HepG2 (cell line): ENCODE results near the gene MRRF. TPM values are rescaled to one million over a fixed set of nuclear protein-coding genes. Genes with fewer than 3 reads are reported as not detected.

Source experiments
- ATAC-seq: fragments of 200-7000 bp; cut with Tn5 transposase; 3 replicates; pipeline ENCODE4 v1.9.1; 2020; ENCODE audit warnings: mild to moderate bottlenecking, moderate library complexity
- BruUV-seq: library from RNA; stranded (reverse); fragments of 400-500 nt; replicated peaks from 2 replicates; lab custom pipeline; 2021; lab: Mats Ljungman, UMichigan
- CTCF ChIA-PET: fragments of 300-600 bp; formaldehyde crosslinking; extraction: SDS; loops from one replicate; lab custom pipeline; 2021; ENCODE audit warnings: low total read pairs, inconsistent platforms, low intra/inter-chr PET ratio; lab: Yijun Ruan, JAX
- POLR2A ChIA-PET: fragments of 350-600 bp; sonication (Branson Sonifier 250); formaldehyde crosslinking; loops from one replicate; lab custom pipeline; 2020; ENCODE audit warnings: antibody characterized with exemption, inconsistent platforms; lab: Yijun Ruan, JAX
- DNase-seq: peaks from one replicate; pipeline ENCODE4 v3.0.0-alpha.2; 2015; ENCODE audit warnings: low spot score
- FAIRE-seq: peaks from 3 replicates; lab custom pipeline; 2011; peaks lifted over from hg19 to GRCh38; lab: Jason Lieb, UNC
- H2AFZ ChIP-seq: one replicate; pipeline ENCODE4 v1.6.1; 2011; ENCODE audit warnings: low read length, inconsistent platforms
- H3K27ac ChIP-seq: fragments of 300-600 bp; 3 replicates; pipeline ENCODE4 v1.8.0; 2011; ENCODE audit warnings: mixed run types, mild to moderate bottlenecking, mixed read lengths, low read length, inconsistent platforms; ENCODE audit not compliant: insufficient read depth; ENCODE audit errors: extremely low read length
- H3K27me3 ChIP-seq, 2 experiments: fragments of 200-600 bp in 1 of 2; 2 replicates in 1 of 2; 3 replicates in 1 of 2; pipeline versions ENCODE4 v1.6.0 to v1.8.0; 2011; ENCODE audit warnings: low read length in 2 of 2, mild to moderate bottlenecking in 2 of 2, moderate library complexity in 2 of 2, inconsistent platforms in 1 of 2; ENCODE audit not compliant: insufficient read depth in 2 of 2, control insufficient read depth in 1 of 2
- H3K36me3 ChIP-seq, 2 experiments: fragments of 200-600 bp in 1 of 2; replicated peaks in 1 of 2; 2 replicates in 1 of 2; 3 replicates in 1 of 2; pipeline versions ENCODE4 v1.5.1 to v1.8.0; 2011; ENCODE audit warnings: low read length in 2 of 2, inconsistent platforms in 1 of 2; ENCODE audit not compliant: insufficient read depth in 2 of 2, control insufficient read depth in 1 of 2
- H3K4me1 ChIP-seq: 2 replicates; pipeline ENCODE4 v1.5.1; 2012; ENCODE audit warnings: low read length, inconsistent platforms; ENCODE audit not compliant: insufficient read depth
- H3K4me2 ChIP-seq: 2 replicates; pipeline ENCODE4 v1.6.0; 2011; ENCODE audit warnings: low read depth, low read length, inconsistent platforms
- H3K4me3 ChIP-seq, 3 experiments: fragments of 200-600 bp in 1 of 3; sonication (generic), shearing (Covaris generic) in 1 of 3; replicated peaks in 1 of 3; 2 replicates each; pipeline ENCODE4 v1.5.1; 2011 to 2016; ENCODE audit warnings: low read length in 3 of 3, inconsistent platforms in 2 of 3, low read depth in 2 of 3, mild to moderate bottlenecking in 2 of 3, control low read depth in 1 of 3, mixed read lengths in 1 of 3; ENCODE audit not compliant: insufficient read depth in 1 of 3
- H3K79me2 ChIP-seq: one replicate; pipeline ENCODE4 v1.6.1; 2011; ENCODE audit warnings: low read length, inconsistent platforms; ENCODE audit not compliant: insufficient read depth
- H3K9ac ChIP-seq: 2 replicates; pipeline ENCODE4 v1.6.0; 2011; ENCODE audit warnings: mild to moderate bottlenecking, low read depth, low read length, inconsistent platforms; ENCODE audit not compliant: insufficient read depth
- H3K9me3 ChIP-seq: 2 replicates; pipeline ENCODE4 v1.5.1; 2012; ENCODE audit warnings: mild to moderate bottlenecking, low read length
- H4K20me1 ChIP-seq: 2 replicates; pipeline ENCODE4 v1.6.0; 2011; ENCODE audit warnings: inconsistent platforms, mild to moderate bottlenecking, low read length, moderate library complexity; ENCODE audit not compliant: insufficient read depth
- CHD4 ChIP-seq: fragments of 200-600 bp; sonication (generic); IDR thresholded peaks from 2 replicates; pipeline ENCODE4 v1.7.0; 2017; ENCODE audit warnings: mild to moderate bottlenecking, low read length, borderline replicate concordance
- HNRNPK ChIP-seq: fragments of 200-400 bp; formaldehyde crosslinking; IDR thresholded peaks from 2 replicates; pipeline ENCODE4 v1.6.1; 2018; ENCODE audit warnings: low read length, low read depth, moderate library complexity, mild to moderate bottlenecking; ENCODE audit not compliant: poor library complexity, severe bottlenecking
- MED8 ChIP-seq: sonication (generic); formaldehyde crosslinking; IDR thresholded peaks from 2 replicates; pipeline ENCODE4 v1.8.1; 2023; ENCODE audit warnings: mild to moderate bottlenecking, missing genetic modification reagents; ENCODE audit not compliant: insufficient replicate concordance
- PRDM4 ChIP-seq: sonication (generic); formaldehyde crosslinking; IDR thresholded peaks from 2 replicates; pipeline ENCODE4 v1.9.0; 2021; ENCODE audit warnings: missing genetic modification reagents, borderline replicate concordance
- ZNF557 ChIP-seq: sonication (generic); formaldehyde crosslinking; IDR thresholded peaks from 2 replicates; pipeline ENCODE4 v1.4.0; 2020; ENCODE audit warnings: missing genetic modification reagents
- WGBS: methylation state at CpG from one replicate; pipeline ENCODE4 v1.1.6; 2017; ENCODE audit warnings: low lambda C conversion rate; 5-methylcytosine and 5-hydroxymethylcytosine counted together
- in situ Hi-C: cut with HindIII; loops from 2 replicates; pipeline ENCODE4 v1.10.0; 2017; ENCODE audit warnings: low pct_unique_long_range_greater_than_20kb; ENCODE audit not compliant: extremely low pct_ligation_motif_present
- intact Hi-C: fragments of 100-400 bp; cut with micrococcal nuclease; formaldehyde crosslinking; loops from one replicate; pipeline ENCODE4 v1.10.0; 2022; ENCODE audit not compliant: unreplicated experiment
- polyA plus RNA-seq, 8 experiments: library from polyadenylated mRNA; depleted of rRNA in 3 of 8; stranded (reverse) in 7 of 8; unstranded in 1 of 8; fragments of >200 nt; fragmentation: Illumina TruSeq in 4 of 8; extraction: Trizol in 4 of 8; gene quantifications; 2 replicates each; pipeline versions ENCODE4 v1.2.1 to v1.2.3, GENCODE V29; 2011 to 2016; ENCODE audit warnings: low read depth in 4 of 8, missing spikeins in 1 of 8, mixed read lengths in 1 of 8; ENCODE audit not compliant: insufficient read depth in 1 of 8
- total RNA-seq, 5 experiments: library from RNA; depleted of rRNA; stranded (reverse); fragments of >200 nt; fragmentation: Illumina TruSeq; extraction: Trizol; gene quantifications; 2 replicates each; pipeline ENCODE4 v1.2.3, GENCODE V29; 2016; ENCODE audit warnings: low read depth in 1 of 5

MRRF gene
- total and polyA plus RNA-seq, 2 of the 13 experiments (the other 11 are each of a cell fraction or from before 2014, with no cell fraction given) = 37.3 to 44.3 TPM

- ChIA-PET CTCF (no interaction called here), POLR2A (no interaction called here)
- intact Hi-C loops = no loop called here
- Histone ChIP-seq H4K20me1 (no peaks in the 10 kb centered on the region), H3K36me3 (no peaks in the 10 kb centered on the region), H3K9ac (no peak overlapping the region), H3K4me3 (no peak overlapping the region), H3K27ac (no peak overlapping the region), H3K4me2 (no peak overlapping the region), H3K27me3 (peaks cover 0 to 13% of the 10 kb centered on the region in 2 experiments; a peak in 3 of 5 replicates), H3K4me1 (0 out of 2 replicates have a peak, but pooled peaks cover 4% of the 10 kb centered on the region), H3K79me2 (no peaks in the 10 kb centered on the region), H2AFZ (no peak overlapping the region), H3K9me3 (no peaks in the 10 kb centered on the region)
- DNase-seq = no peak
- no peak for TF ChIP-seq ZNF557
- in situ Hi-C loops = loop anchor here (25.0 kb wide), 1 partner anchor 446 kb away; the partner anchor contains the start of gene OR1K1
- 19% methylated on average over 6 of the region's 6 CpGs for WGBS
- BruUV-seq = no TSS peak
- no peak for FAIRE-seq
- ATAC-seq = no peak
Measured at GRCh38 chr9:122366074-122366660, 101.5 kb downstream of the MRRF start.

- ATAC-seq = no peak
- DNase-seq = no peak
- H3K27me3 ChIP-seq = peaks cover 0 to 18% of the 10 kb centered on the region in 2 experiments; a peak in 3 of 5 replicates
- no peaks in the 10 kb centered on the region for H4K20me1 ChIP-seq
- intact Hi-C loops = no loop called here
- TF ChIP-seq PRDM4 (CRISPR knock-in tag) (no peak), CHD4 (no peak), HNRNPK (no peak), MED8 (CRISPR knock-in tag) (no peak)
- H2AFZ ChIP-seq = no peak overlapping the region
- H3K9ac ChIP-seq = no peak overlapping the region
- no peaks in the 10 kb centered on the region for H3K36me3 ChIP-seq
- FAIRE-seq = no peak
- 34% methylated on average over 7 of the region's 7 CpGs for WGBS
- POLR2A ChIA-PET = no interaction called here
- 0 out of 2 replicates have a peak, but pooled peaks cover 4% of the 10 kb centered on the region for H3K4me1 ChIP-seq
- no peak overlapping the region for H3K4me2 ChIP-seq
- no TSS peak for BruUV-seq
- H3K27ac ChIP-seq = no peak overlapping the region
- CTCF ChIA-PET = no interaction called here
- H3K4me3 ChIP-seq = no peak overlapping the region
- in situ Hi-C loops = loop anchor here (25.0 kb wide), 1 partner anchor 445 kb away; the partner anchor contains the start of gene OR1K1
- H3K79me2 ChIP-seq = no peaks in the 10 kb centered on the region
- H3K9me3 ChIP-seq = no peaks in the 10 kb centered on the region
Measured at GRCh38 chr9:122367065-122367464, 102.4 kb downstream of the MRRF start.
